Caco-2 (cell line): Measurements from ENCODE around the gene C2orf68. TPM values are rescaled to one million over a fixed set of nuclear protein-coding genes. Genes with fewer than 3 reads are reported as not detected.

Experiments used
- BruUV-seq: library from RNA; stranded (reverse); fragments of 400-500 nt; replicated peaks from 2 replicates; lab custom pipeline; 2021; lab: Mats Ljungman, UMichigan
- CTCF ChIA-PET: fragments of 300-600 bp; sonication (Branson Sonifier 250); formaldehyde crosslinking; loops from one replicate; lab custom pipeline; 2022; ENCODE audit warnings: antibody characterized with exemption; lab: Charles Lee
- POLR2A ChIA-PET: fragments of 300-600 bp; sonication (Branson Sonifier 250); formaldehyde crosslinking; loops from one replicate; lab custom pipeline; 2022; ENCODE audit warnings: antibody characterized with exemption; lab: Charles Lee
- DNase-seq, 2 experiments: peaks; one replicate each; pipeline versions ENCODE4 v3.0.0 to v3.0.0-alpha.2; 2020 to 2022
- H3K27me3 ChIP-seq: replicated peaks from 2 replicates; pipeline ENCODE4 v1.6.0; 2011; ENCODE audit warnings: low read length; ENCODE audit not compliant: control insufficient read depth, insufficient read depth
- H3K36me3 ChIP-seq: 2 replicates; pipeline ENCODE4 v1.5.1; 2011; ENCODE audit warnings: low read length; ENCODE audit not compliant: control insufficient read depth, insufficient read depth
- H3K4me1 ChIP-seq: fragments of 250-450 bp; sonication (Bioruptor Pico); 2 replicates; pipeline ENCODE4 v1.5.1; 2020; ENCODE audit warnings: mild to moderate bottlenecking
- H3K4me3 ChIP-seq: 2 replicates; pipeline ENCODE4 v1.5.1; 2011; ENCODE audit warnings: low read depth, mild to moderate bottlenecking, control low read depth, low read length
- H3K9me3 ChIP-seq: fragments of 250-450 bp; sonication (Bioruptor Pico); 2 replicates; pipeline ENCODE4 v1.5.1; 2020; ENCODE audit warnings: mild to moderate bottlenecking, moderate library complexity
- H3K27ac Mint-ChIP-seq: one replicate; pipeline ENCODE4 v1.8.0; 2022; ENCODE audit warnings: mixed read lengths; ENCODE audit not compliant: unreplicated experiment
- H3K27me3 Mint-ChIP-seq: one replicate; pipeline ENCODE4 v1.8.0; 2022; ENCODE audit warnings: mixed read lengths; ENCODE audit not compliant: insufficient read depth, unreplicated experiment
- H3K36me3 Mint-ChIP-seq: one replicate; pipeline ENCODE4 v1.8.0; 2022; ENCODE audit warnings: mild to moderate bottlenecking, mixed read lengths; ENCODE audit not compliant: insufficient read depth, unreplicated experiment
- H3K4me1 Mint-ChIP-seq: one replicate; pipeline ENCODE4 v1.8.0; 2022; ENCODE audit warnings: low read depth, mixed read lengths; ENCODE audit not compliant: unreplicated experiment
- H3K4me3 Mint-ChIP-seq: one replicate; pipeline ENCODE4 v1.8.0; 2022; ENCODE audit warnings: mild to moderate bottlenecking, moderate library complexity, mixed read lengths; ENCODE audit not compliant: unreplicated experiment
- H3K9me3 Mint-ChIP-seq: one replicate; pipeline ENCODE4 v1.8.0; 2022; ENCODE audit warnings: mixed read lengths; ENCODE audit not compliant: unreplicated experiment
- intact Hi-C: fragments of 100-400 bp; cut with micrococcal nuclease; formaldehyde crosslinking; loops from one replicate; pipeline ENCODE4 v1.10.0; 2022; ENCODE audit not compliant: unreplicated experiment
- total RNA-seq: library from RNA; stranded (reverse); gene quantifications from 2 replicates; pipeline ENCODE4 v1.2.3, GENCODE V29; 2022
- TF ChIP-seq, protein P1 (sequence below), 2 experiments: fragments of 200-600 bp in 1 of 2; IDR thresholded peaks; 1 replicate in 1 of 2; 2 replicates in 1 of 2; pipeline versions ENCODE4 v1.5.1 to v1.8.0; 2011 to 2022; ENCODE audit warnings: antibody characterized with exemption in 1 of 2, control low read depth in 1 of 2, inconsistent platforms in 1 of 2, low read depth in 1 of 2, low read length in 1 of 2, mild to moderate bottlenecking in 1 of 2, moderate library complexity in 1 of 2; ENCODE audit not compliant: insufficient read depth in 1 of 2, severe bottlenecking in 1 of 2, unreplicated experiment in 1 of 2

Gene C2orf68
- total RNA-seq, 1 experiment from 2014 or later, result 54.5 TPM

DNA sequence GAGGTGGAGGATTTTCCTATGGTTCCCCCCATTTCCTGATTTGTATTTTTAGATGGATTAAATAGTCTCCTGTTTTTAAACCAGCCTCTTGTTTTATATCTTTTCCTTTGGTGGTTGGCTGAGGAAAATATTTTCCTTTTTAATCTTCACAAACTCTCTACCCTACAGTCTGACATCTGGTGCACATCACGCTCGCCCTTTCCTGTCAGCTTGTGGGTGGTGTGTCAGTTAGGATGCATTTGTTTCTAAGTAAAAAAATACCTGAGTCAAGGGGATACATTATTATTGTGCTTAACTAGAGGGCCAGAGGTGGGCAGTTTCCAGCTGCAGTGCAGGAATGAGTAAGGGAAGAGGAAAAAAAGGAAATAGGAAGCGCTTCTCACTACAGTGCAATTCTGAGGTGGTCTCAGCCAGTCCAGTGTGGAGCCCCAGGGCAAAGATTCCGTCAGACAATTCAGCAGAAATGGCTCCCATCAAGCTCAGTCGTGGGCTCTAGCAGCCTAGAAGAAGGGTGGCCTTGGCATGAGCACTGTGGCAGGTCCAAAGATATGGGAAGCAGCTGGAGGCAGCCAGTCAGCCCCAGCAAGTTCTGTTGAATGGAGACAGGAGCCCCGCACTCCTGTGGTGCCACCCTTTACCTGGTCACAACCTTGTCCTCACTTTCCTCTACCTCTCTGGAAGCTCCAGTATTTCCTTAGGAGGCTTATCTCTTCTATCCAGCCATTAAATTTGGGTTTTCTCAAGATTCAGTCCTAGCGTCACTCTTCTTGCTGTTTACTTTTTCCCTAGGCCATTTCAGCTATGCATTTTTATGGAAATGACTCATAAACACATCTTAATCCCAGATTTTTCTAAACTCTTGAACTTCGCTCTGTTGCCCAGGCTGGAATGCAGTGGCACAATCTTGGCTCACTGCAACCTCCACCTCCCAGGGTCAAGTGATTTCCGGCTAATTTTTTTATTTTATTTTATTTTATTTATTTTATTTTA lies 37.6 kb upstream of the C2orf68 start:
- Histone ChIP-seq H3K4me1 (0 out of 2 replicates have a peak, but pooled peaks cover 5% of the 10 kb centered on the region), H3K4me3 (no peak overlapping the region), H3K36me3 (peaks cover 4% of the 10 kb centered on the region), H3K27me3 (no peaks in the 10 kb centered on the region), H3K9me3 (no peaks in the 10 kb centered on the region)
- Mint-ChIP-seq H3K4me1 (peaks cover 12% of the 10 kb centered on the region), H3K27ac (no peak overlapping the region), H3K9me3 (no peaks in the 10 kb centered on the region), H3K36me3 (peaks cover 91% of the 10 kb centered on the region), H3K27me3 (no peaks in the 10 kb centered on the region), H3K4me3 (no peak overlapping the region)
- ChIA-PET CTCF (interaction anchor here (0.6 to 1.7 kb wide), 2 partner anchors 12 to 21 kb away, joined by 3 to 13 read pairs; no protein-coding TSS in a partner anchor), POLR2A (no interaction called here)
- no TSS peak for BruUV-seq
- DNase-seq, result no peak
- TF ChIP-seq, protein P1, sequence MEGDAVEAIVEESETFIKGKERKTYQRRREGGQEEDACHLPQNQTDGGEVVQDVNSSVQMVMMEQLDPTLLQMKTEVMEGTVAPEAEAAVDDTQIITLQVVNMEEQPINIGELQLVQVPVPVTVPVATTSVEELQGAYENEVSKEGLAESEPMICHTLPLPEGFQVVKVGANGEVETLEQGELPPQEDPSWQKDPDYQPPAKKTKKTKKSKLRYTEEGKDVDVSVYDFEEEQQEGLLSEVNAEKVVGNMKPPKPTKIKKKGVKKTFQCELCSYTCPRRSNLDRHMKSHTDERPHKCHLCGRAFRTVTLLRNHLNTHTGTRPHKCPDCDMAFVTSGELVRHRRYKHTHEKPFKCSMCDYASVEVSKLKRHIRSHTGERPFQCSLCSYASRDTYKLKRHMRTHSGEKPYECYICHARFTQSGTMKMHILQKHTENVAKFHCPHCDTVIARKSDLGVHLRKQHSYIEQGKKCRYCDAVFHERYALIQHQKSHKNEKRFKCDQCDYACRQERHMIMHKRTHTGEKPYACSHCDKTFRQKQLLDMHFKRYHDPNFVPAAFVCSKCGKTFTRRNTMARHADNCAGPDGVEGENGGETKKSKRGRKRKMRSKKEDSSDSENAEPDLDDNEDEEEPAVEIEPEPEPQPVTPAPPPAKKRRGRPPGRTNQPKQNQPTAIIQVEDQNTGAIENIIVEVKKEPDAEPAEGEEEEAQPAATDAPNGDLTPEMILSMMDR (IDR thresholded peaks at IDR 0.05; ENCODE audit: insufficient read depth in 1 of 2, low read depth in 1 of 2, low read length in 1 of 2, severe bottlenecking in 1 of 2, unreplicated experiment in 1 of 2), result no peak
- intact Hi-C loops, result loop anchor here (5.0 kb wide), 1 partner anchor 58 kb away; no protein-coding TSS in a partner anchor

GRCh38 chr2:85648619-85649018 lies 36.8 kb upstream of the C2orf68 start:
- Mint-ChIP-seq H3K36me3 (peaks cover 93% of the 10 kb centered on the region), H3K4me1 (peaks cover 12% of the 10 kb centered on the region), H3K4me3 (no peak overlapping the region), H3K27me3 (no peaks in the 10 kb centered on the region), H3K9me3 (no peaks in the 10 kb centered on the region), H3K27ac (no peak overlapping the region)
- ChIA-PET POLR2A (no interaction called here), CTCF (interaction anchor here (0.5 to 1.7 kb wide), 4 partner anchors 11 to 234 kb away, joined by 3 to 13 read pairs (median 5); no protein-coding TSS in a partner anchor)
- 0 out of 2 replicates have a peak, but pooled peaks cover 5% of the 10 kb centered on the region for H3K4me1 ChIP-seq
- intact Hi-C loops, result loop anchor here (5.0 kb wide), 1 partner anchor 59 kb away; no protein-coding TSS in a partner anchor
- H3K27me3 ChIP-seq, result no peaks in the 10 kb centered on the region
- H3K9me3 ChIP-seq, result no peaks in the 10 kb centered on the region
- DNase-seq, result peak in 1 of 2 experiments; percentile 49
- no peak overlapping the region for H3K4me3 ChIP-seq
- peaks cover 4% of the 10 kb centered on the region for H3K36me3 ChIP-seq
- BruUV-seq, result no TSS peak
- TF ChIP-seq, protein P1 (IDR thresholded peaks at IDR 0.05; ENCODE audit: insufficient read depth in 1 of 2, low read depth in 1 of 2, low read length in 1 of 2, severe bottlenecking in 1 of 2, unreplicated experiment in 1 of 2), result peak; percentile 52 to 62

GRCh38 chr2:85647823-85648526 lies 36.1 kb upstream of the C2orf68 start:
- no TSS peak for BruUV-seq
- TF ChIP-seq, protein P1 (IDR thresholded peaks at IDR 0.05; ENCODE audit: insufficient read depth in 1 of 2, low read depth in 1 of 2, low read length in 1 of 2, severe bottlenecking in 1 of 2, unreplicated experiment in 1 of 2), result no peak
- Histone ChIP-seq H3K4me3 (no peak overlapping the region), H3K27me3 (no peaks in the 10 kb centered on the region), H3K9me3 (no peaks in the 10 kb centered on the region), H3K36me3 (peaks cover 4% of the 10 kb centered on the region), H3K4me1 (0 out of 2 replicates have a peak, but pooled peaks cover 5% of the 10 kb centered on the region)
- Mint-ChIP-seq H3K4me3 (no peak overlapping the region), H3K36me3 (peaks cover 99% of the 10 kb centered on the region), H3K27ac (no peak overlapping the region), H3K27me3 (no peaks in the 10 kb centered on the region), H3K9me3 (no peaks in the 10 kb centered on the region), H3K4me1 (peaks cover 12% of the 10 kb centered on the region)
- POLR2A ChIA-PET, result no interaction called here
- intact Hi-C loops, result loop anchor here (5.0 kb wide), 1 partner anchor 59 kb away; no protein-coding TSS in a partner anchor
- CTCF ChIA-PET, result interaction anchor here (0.6 to 1.7 kb wide), 2 partner anchors 11 to 78 kb away, joined by 7 to 13 read pairs; no protein-coding TSS in a partner anchor
- DNase-seq, result no peak
